A204.1 (cell line): Measurements from ENCODE around the gene SLC38A9.

ENCODE experiments used
- FAIRE-seq: peaks from 2 replicates; lab custom pipeline; 2012; peaks lifted over from hg19 to GRCh38; lab: Jason Lieb, UNC

Gene SLC38A9

GRCh38 chr5:55650386-55650785, 61.7 kb downstream of the SLC38A9 start:
- no peak for FAIRE-seq

GRCh38 chr5:55649963-55650362, 62.2 kb downstream of the SLC38A9 start:
- FAIRE-seq, result no peak

GRCh38 chr5:55645304-55645703, 66.8 kb downstream of the SLC38A9 start:
- no peak for FAIRE-seq

- FAIRE-seq, result no peak
Observed at GRCh38 chr5:55638455-55638854, 73.7 kb downstream of the SLC38A9 start.

- no peak for FAIRE-seq
Observed at GRCh38 chr5:55638051-55638450, 74.1 kb downstream of the SLC38A9 start.

- FAIRE-seq, result no peak
Observed at GRCh38 chr5:55636683-55637082, 75.4 kb downstream of the SLC38A9 start.

GRCh38 chr5:55636177-55636576, 75.9 kb downstream of the SLC38A9 start:
- no peak for FAIRE-seq

GRCh38 chr5:55634866-55635265, 77.3 kb downstream of the SLC38A9 start:
- no peak for FAIRE-seq

GRCh38 chr5:55634209-55634805, 77.8 kb downstream of the SLC38A9 start:
- no peak for FAIRE-seq

- no peak for FAIRE-seq
Observed at GRCh38 chr5:55633574-55634208, 78.4 kb downstream of the SLC38A9 start.

- FAIRE-seq, result no peak
Observed at GRCh38 chr5:55629815-55630214, 82.3 kb downstream of the SLC38A9 start.

GRCh38 chr5:55626790-55627189, 85.3 kb downstream of the SLC38A9 start:
- no peak for FAIRE-seq

GRCh38 chr5:55625913-55626312, 86.2 kb downstream of the SLC38A9 start:
- FAIRE-seq, result no peak

GRCh38 chr5:55625589-55625909, 86.6 kb downstream of the SLC38A9 start:
- FAIRE-seq, result no peak

- no peak for FAIRE-seq
Observed at GRCh38 chr5:55624841-55625588, 87.1 kb downstream of the SLC38A9 start.

GRCh38 chr5:55623789-55624188, 88.3 kb downstream of the SLC38A9 start:
- no peak for FAIRE-seq

GRCh38 chr5:55622460-55622859, 89.7 kb downstream of the SLC38A9 start:
- FAIRE-seq, result no peak

- FAIRE-seq, result no peak
Observed at GRCh38 chr5:55621229-55621628, 90.9 kb downstream of the SLC38A9 start.

- no peak for FAIRE-seq
Observed at GRCh38 chr5:55620766-55621160, 91.4 kb downstream of the SLC38A9 start.

GRCh38 chr5:55620009-55620765, 91.9 kb downstream of the SLC38A9 start:
- FAIRE-seq, result no peak

- FAIRE-seq, result no peak
Observed at GRCh38 chr5:55618318-55618717, 93.8 kb downstream of the SLC38A9 start.

- FAIRE-seq, result no peak
Observed at GRCh38 chr5:55613112-55613868, 98.8 kb downstream of the SLC38A9 start.
